Osteocyte (in vitro differentiated cells): ENCODE measurements around the gene AAMP. TPM values are rescaled to one million over a fixed set of nuclear protein-coding genes. Genes with fewer than 3 reads are reported as not detected.

Experiments
- DNase-seq: peaks from one replicate; pipeline ENCODE4 v3.0.0; 2021; ENCODE audit warnings: mixed read lengths; ENCODE audit not compliant: unreplicated experiment; ENCODE audit errors: extremely low spot score
- H3K27ac Mint-ChIP-seq: one replicate; pipeline ENCODE4 v1.8.0; 2021; ENCODE audit warnings: mild to moderate bottlenecking, mixed read lengths; ENCODE audit not compliant: unreplicated experiment
- H3K27me3 Mint-ChIP-seq: one replicate; pipeline ENCODE4 v1.8.0; 2021; ENCODE audit warnings: mixed read lengths; ENCODE audit not compliant: unreplicated experiment
- H3K36me3 Mint-ChIP-seq: one replicate; pipeline ENCODE4 v1.8.0; 2021; ENCODE audit warnings: mixed read lengths; ENCODE audit not compliant: unreplicated experiment
- H3K4me1 Mint-ChIP-seq: one replicate; pipeline ENCODE4 v1.8.0; 2021; ENCODE audit warnings: mixed read lengths; ENCODE audit not compliant: unreplicated experiment
- H3K4me3 Mint-ChIP-seq: one replicate; pipeline ENCODE4 v1.8.0; 2021; ENCODE audit warnings: mild to moderate bottlenecking, moderate library complexity, mixed read lengths; ENCODE audit not compliant: unreplicated experiment
- H3K9me3 Mint-ChIP-seq: one replicate; pipeline ENCODE4 v1.8.0; 2021; ENCODE audit warnings: mixed read lengths; ENCODE audit not compliant: unreplicated experiment
- CTCF ChIP-seq: fragments of 200-600 bp; sonication (generic); IDR thresholded peaks from 2 replicates; pipeline ENCODE4 v1.5.0; 2021; ENCODE audit warnings: antibody characterized with exemption, mild to moderate bottlenecking, moderate library complexity
- total RNA-seq: library from RNA; stranded (reverse); gene quantifications from 2 replicates; pipeline ENCODE4 v1.2.1, GENCODE V29; 2021

AAMP gene
- total RNA-seq, 1 donor from 2014 or later: 62.9 TPM

GRCh38 chr2:218296847-218297246 is 26.9 kb upstream of the AAMP start:
- Mint-ChIP-seq H3K27ac (no peak overlapping the region), H3K36me3 (no peaks in the 10 kb centered on the region), H3K9me3 (no peaks in the 10 kb centered on the region), H3K4me1 (peaks cover 8% of the 10 kb centered on the region), H3K27me3 (no peaks in the 10 kb centered on the region), H3K4me3 (no peak overlapping the region)
- TF ChIP-seq CTCF: no peak
- DNase-seq: no peak

GRCh38 chr2:218296200-218296599 is 26.3 kb upstream of the AAMP start:
- Mint-ChIP-seq H3K36me3 (no peaks in the 10 kb centered on the region), H3K27me3 (no peaks in the 10 kb centered on the region), H3K4me3 (no peak overlapping the region), H3K9me3 (no peaks in the 10 kb centered on the region), H3K4me1 (peaks cover 13% of the 10 kb centered on the region), H3K27ac (no peak overlapping the region)
- DNase-seq: no peak
- TF ChIP-seq CTCF: no peak

GRCh38 chr2:218295029-218295428 is 25.1 kb upstream of the AAMP start:
- H3K4me1 Mint-ChIP-seq: peaks cover 25% of the 10 kb centered on the region
- H3K9me3 Mint-ChIP-seq: no peaks in the 10 kb centered on the region
- no peaks in the 10 kb centered on the region for H3K27me3 Mint-ChIP-seq
- no peaks in the 10 kb centered on the region for H3K36me3 Mint-ChIP-seq
- no peak for TF ChIP-seq CTCF
- no peak overlapping the region for H3K4me3 Mint-ChIP-seq
- H3K27ac Mint-ChIP-seq: no peak overlapping the region
- no peak for DNase-seq

GRCh38 chr2:218294430-218295022 is 24.6 kb upstream of the AAMP start:
- Mint-ChIP-seq H3K4me3 (no peak overlapping the region), H3K9me3 (no peaks in the 10 kb centered on the region), H3K27me3 (no peaks in the 10 kb centered on the region), H3K36me3 (no peaks in the 10 kb centered on the region), H3K4me1 (peaks cover 30% of the 10 kb centered on the region), H3K27ac (no peak overlapping the region)
- no peak for DNase-seq
- no peak for TF ChIP-seq CTCF

- H3K9me3 Mint-ChIP-seq: no peaks in the 10 kb centered on the region
- no peak for TF ChIP-seq CTCF
- H3K36me3 Mint-ChIP-seq: no peaks in the 10 kb centered on the region
- H3K4me1 Mint-ChIP-seq: peaks cover 31% of the 10 kb centered on the region
- H3K4me3 Mint-ChIP-seq: no peak overlapping the region
- H3K27ac Mint-ChIP-seq: no peak overlapping the region
- no peaks in the 10 kb centered on the region for H3K27me3 Mint-ChIP-seq
- no peak for DNase-seq
Measured at GRCh38 chr2:218293715-218294429, 23.9 kb upstream of the AAMP start.
